ENCODE measurements around the gene LGSN. TPM values are rescaled to one million over a fixed set of nuclear protein-coding genes. Genes with fewer than 3 reads are reported as not detected.

LGSN gene
- total and polyA plus RNA-seq, 2 donors (not counting 3 experiments of a cell fraction or from before 2014, with no cell fraction given) = not detected

GRCh38 chr6:63267828-63268227, 52.0 kb downstream of the LGSN start:
- CTCF ChIA-PET = no interaction called here
- POLR2A ChIA-PET = no interaction called here
- TF ChIP-seq EZH2 (IDR thresholded peaks at IDR 0.05; ENCODE audit: borderline replicate concordance, low read depth, low read length, severe bottlenecking) = no peak
- TF ChIP-seq MYC (IDR thresholded peaks at IDR 0.05; ENCODE audit: low read depth, low read length) = no peak
- TF ChIP-seq MAX (IDR thresholded peaks at IDR 0.05; ENCODE audit: insufficient read depth, insufficient read length) = no peak
- intact Hi-C loops (cut with micrococcal nuclease) (no loop called here), dilution Hi-C loops (cut with MboI; ENCODE audit: extremely low pct_ligation_motif_present, low sequenced_read_pairs) (no loop called here)
- no peak overlapping the region for H3K4me2 ChIP-seq (ENCODE audit: insufficient read depth, low read length)
- no peak overlapping the region for H2AFZ ChIP-seq (ENCODE audit: low read depth, low read length)
- H3K9me1 ChIP-seq (replicated peaks; ENCODE audit: control insufficient read depth, extremely low read depth, insufficient read depth, low read length) = no peaks in the 10 kb centered on the region
- FAIRE-seq = no peak
- H3K79me2 ChIP-seq (ENCODE audit: control insufficient read depth, insufficient read depth, low read length) = no peaks in the 10 kb centered on the region
- no peak overlapping the region for H3K4me3 ChIP-seq (replicated peaks in 1 of 3; ENCODE audit: insufficient read depth in 1 of 3, low read depth in 1 of 3, low read length in 3 of 3)
- BruUV-seq (replicated peaks) = no TSS peak
- H3K36me3 ChIP-seq (ENCODE audit: control insufficient read depth in 2 of 2, extremely low read depth in 1 of 2, insufficient read depth in 2 of 2, low read length in 2 of 2) = no peaks in the 10 kb centered on the region
- H3K27me3 ChIP-seq (ENCODE audit: control insufficient read depth in 2 of 2, insufficient read depth in 2 of 2, low read length in 2 of 2) = no peaks in the 10 kb centered on the region
- H4K20me1 ChIP-seq (replicated peaks; ENCODE audit: control insufficient read depth, extremely low read depth, insufficient read depth, low read length) = no peaks in the 10 kb centered on the region
- no peaks in the 10 kb centered on the region for H3K4me1 ChIP-seq (ENCODE audit: control insufficient read depth, extremely low read depth, insufficient read depth, low read length)
- no peaks in the 10 kb centered on the region for H3K9me3 ChIP-seq (replicated peaks; ENCODE audit: control insufficient read depth, insufficient read depth, low read length)
- H3K9ac ChIP-seq (replicated peaks; ENCODE audit: extremely low read depth, insufficient read depth, low read length) = no peak overlapping the region
- H3K27ac ChIP-seq (ENCODE audit: insufficient read depth, low read depth, low read length) = no peak overlapping the region
- no peak for DNase-seq (ENCODE audit: low read depth, low spot score)

DNA sequence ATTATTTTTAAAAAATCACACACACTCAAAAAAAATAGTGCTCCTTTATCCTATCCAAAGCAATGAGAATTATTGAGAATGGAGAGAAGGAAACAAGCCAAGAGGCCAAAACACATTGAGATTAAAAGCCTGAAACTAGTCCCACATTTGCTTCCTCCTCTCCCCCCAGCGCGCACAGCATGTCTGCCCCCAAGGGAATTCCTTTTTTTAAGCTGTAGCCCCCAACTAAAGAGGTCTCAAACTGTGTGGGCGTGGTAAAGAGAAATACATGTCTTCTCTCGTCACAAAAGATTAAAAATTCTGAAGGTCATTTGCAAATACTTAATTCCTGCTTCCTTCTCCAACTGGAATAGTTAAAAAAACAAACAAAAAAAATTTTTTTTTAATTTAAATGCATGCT, 52.7 kb downstream of the LGSN start:
- TF ChIP-seq JUN (IDR thresholded peaks at IDR 0.05; ENCODE audit: borderline replicate concordance, insufficient read depth, insufficient read length, low read depth) = no peak
- no peak for TF ChIP-seq MYC (IDR thresholded peaks at IDR 0.05; ENCODE audit: low read depth, low read length)
- TF ChIP-seq EZH2 (IDR thresholded peaks at IDR 0.05; ENCODE audit: borderline replicate concordance, low read depth, low read length, severe bottlenecking) = no peak
- TF ChIP-seq POLR2A (IDR thresholded peaks at IDR 0.05; ENCODE audit: low read depth, low read length) = no peak
- TF ChIP-seq CTCF (IDR thresholded peaks at IDR 0.05; ENCODE audit: extremely low read depth in 1 of 2, insufficient read depth in 1 of 2, low read depth in 1 of 2, low read length in 2 of 2) = no peak
- no peak for TF ChIP-seq GATA2 (IDR thresholded peaks at IDR 0.05; ENCODE audit: insufficient read depth, insufficient read length, low read depth, low read length)
- no peak for TF ChIP-seq POLR2AphosphoS5 (IDR thresholded peaks at IDR 0.05; ENCODE audit: insufficient read depth, low read depth, low read length)
- TF ChIP-seq FOS (IDR thresholded peaks at IDR 0.05; ENCODE audit: borderline replicate concordance, insufficient read depth, low read length) = no peak
- TF ChIP-seq MAX (IDR thresholded peaks at IDR 0.05; ENCODE audit: insufficient read depth, insufficient read length) = no peak
- DNase-seq (ENCODE audit: low read depth, low spot score) (no peak), FAIRE-seq (no peak)
- Histone ChIP-seq H3K4me3 (replicated peaks in 1 of 3; ENCODE audit: insufficient read depth in 1 of 3, low read depth in 1 of 3, low read length in 3 of 3) (no peak overlapping the region), H3K9me3 (replicated peaks; ENCODE audit: control insufficient read depth, insufficient read depth, low read length) (no peaks in the 10 kb centered on the region), H3K36me3 (ENCODE audit: control insufficient read depth in 2 of 2, extremely low read depth in 1 of 2, insufficient read depth in 2 of 2, low read length in 2 of 2) (no peaks in the 10 kb centered on the region), H2AFZ (ENCODE audit: low read depth, low read length) (no peak overlapping the region), H3K27ac (ENCODE audit: insufficient read depth, low read depth, low read length) (no peak overlapping the region), H3K4me2 (ENCODE audit: insufficient read depth, low read length) (no peak overlapping the region), H3K27me3 (ENCODE audit: control insufficient read depth in 2 of 2, insufficient read depth in 2 of 2, low read length in 2 of 2) (no peaks in the 10 kb centered on the region), H3K79me2 (ENCODE audit: control insufficient read depth, insufficient read depth, low read length) (no peaks in the 10 kb centered on the region), H3K9ac (replicated peaks; ENCODE audit: extremely low read depth, insufficient read depth, low read length) (no peak overlapping the region), H3K9me1 (replicated peaks; ENCODE audit: control insufficient read depth, extremely low read depth, insufficient read depth, low read length) (no peaks in the 10 kb centered on the region), H3K4me1 (ENCODE audit: control insufficient read depth, extremely low read depth, insufficient read depth, low read length) (no peaks in the 10 kb centered on the region), H4K20me1 (replicated peaks; ENCODE audit: control insufficient read depth, extremely low read depth, insufficient read depth, low read length) (no peaks in the 10 kb centered on the region)
- ChIA-PET CTCF (no interaction called here), POLR2A (no interaction called here)
- dilution Hi-C loops (cut with MboI; ENCODE audit: extremely low pct_ligation_motif_present, low sequenced_read_pairs) (no loop called here), intact Hi-C loops (cut with micrococcal nuclease) (no loop called here)
- no TSS peak for BruUV-seq (replicated peaks)
